ENCODE measurements around the gene RNU6-8.

Gene RNU6-8

DNA sequence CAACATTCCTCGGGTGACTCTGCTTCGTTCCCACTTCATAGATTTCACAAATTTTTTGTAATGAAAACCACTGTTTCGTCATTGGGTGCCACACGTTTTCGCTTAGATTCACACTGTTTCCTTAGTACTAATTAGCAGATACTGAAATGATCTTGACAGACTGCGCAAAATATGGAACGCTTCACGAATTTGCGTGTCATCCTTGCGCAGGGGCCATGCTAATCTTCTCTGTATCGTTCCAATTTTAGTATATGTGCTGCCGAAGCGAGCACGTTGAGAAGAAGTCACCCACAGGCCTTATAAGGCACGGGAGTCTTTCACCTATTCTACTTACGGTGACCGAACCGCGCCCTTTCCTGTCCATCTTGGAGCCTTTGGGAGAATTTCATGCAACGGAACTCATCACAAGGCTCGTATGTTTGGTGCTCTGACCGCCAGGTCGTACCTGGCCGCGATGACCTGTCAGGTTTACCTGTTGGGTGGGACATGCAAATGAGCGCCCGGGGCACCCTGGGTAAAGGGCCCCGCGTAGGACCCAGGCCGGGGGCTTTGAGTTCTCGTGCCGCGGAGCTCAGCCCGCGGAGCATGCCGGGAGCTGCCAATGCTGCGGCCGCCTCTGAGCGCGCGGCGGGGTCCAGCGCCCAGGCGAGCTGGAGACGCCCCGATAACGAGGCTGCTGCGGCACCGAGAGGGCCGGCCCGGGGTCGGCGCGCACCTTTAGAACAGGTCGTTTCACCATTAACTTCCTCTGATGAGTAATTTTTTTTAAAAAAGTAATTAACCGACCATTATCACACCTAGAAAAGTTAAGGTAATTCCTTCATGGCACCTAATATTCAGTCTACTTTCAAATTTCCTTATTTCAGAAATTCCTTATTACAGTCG, at the start of gene RNU6-8:
TSS of gene RNU6-8 (minus strand) at position 272 of the 885 bp plus-strand sequence.
- peak; percentile 88 for DNase-seq

DNA sequence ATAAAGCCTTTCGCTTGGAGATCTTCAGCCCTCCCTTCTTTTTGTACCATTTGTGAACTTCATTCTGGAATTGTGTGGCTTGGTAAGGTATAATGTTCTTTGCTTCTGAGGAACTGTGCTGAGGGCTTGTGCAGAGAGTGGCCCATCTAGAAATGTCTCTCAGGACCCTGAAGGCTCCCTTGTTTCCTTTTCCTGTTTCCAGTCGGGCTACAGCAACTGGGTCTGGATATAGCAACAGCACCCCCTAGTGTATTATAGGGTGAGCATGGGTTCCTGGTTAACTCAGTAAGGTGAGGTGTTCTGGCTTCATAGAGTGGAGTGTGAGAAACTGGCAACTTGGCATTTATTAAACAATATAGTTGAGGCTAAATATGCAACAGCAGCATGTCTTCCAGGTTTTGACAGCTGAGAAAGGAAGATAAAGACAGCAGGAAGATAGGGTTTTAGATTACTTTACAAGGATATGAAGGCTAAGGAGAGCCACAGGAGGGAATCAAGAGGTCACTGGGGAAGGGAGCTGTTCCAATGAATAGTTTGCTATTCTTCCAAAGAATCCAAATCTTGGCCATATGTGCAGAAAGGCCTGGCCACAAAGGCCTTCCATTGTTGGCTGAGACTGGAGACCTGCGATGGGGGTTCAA, 49.1 kb upstream of the RNU6-8 start:
- peak; percentile 39 for DNase-seq

- DNase-seq = no peak
These were observed 48.5 kb upstream of the RNU6-8 start for GRCh38 chr14:32251530-32251929.

- DNase-seq = no peak
These were observed 47.6 kb upstream of the RNU6-8 start for GRCh38 chr14:32250681-32251080.

- no peak for DNase-seq
These were observed 46.7 kb upstream of the RNU6-8 start for GRCh38 chr14:32249780-32250179.

GRCh38 chr14:32249371-32249770, 46.3 kb upstream of the RNU6-8 start:
- DNase-seq = no peak

- DNase-seq = no peak
These were observed 43.7 kb upstream of the RNU6-8 start for GRCh38 chr14:32246751-32247150.

GRCh38 chr14:32244404-32244803, 41.3 kb upstream of the RNU6-8 start:
- no peak for DNase-seq

GRCh38 chr14:32233260-32233659, 30.2 kb upstream of the RNU6-8 start:
- no peak for DNase-seq

DNA sequence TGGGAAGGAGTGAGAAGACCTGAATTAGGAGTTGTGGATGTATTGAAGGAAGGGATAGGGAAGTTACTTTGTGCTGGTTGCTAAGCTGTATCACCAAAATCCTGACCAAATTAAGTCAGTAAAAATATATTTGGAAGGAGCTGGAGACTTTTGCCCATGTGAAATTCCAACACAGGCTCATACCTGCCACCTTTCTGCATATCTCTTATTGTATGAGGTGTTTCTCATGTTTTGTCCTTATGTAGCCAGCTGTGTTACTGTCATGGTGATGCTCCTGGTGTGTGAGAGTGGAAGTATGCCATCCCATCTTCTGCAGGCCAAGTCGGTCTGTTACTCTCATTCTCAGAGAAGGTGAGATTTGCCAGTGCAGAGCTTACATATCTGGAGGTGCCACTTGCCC, 29.4 kb upstream of the RNU6-8 start:
- DNase-seq = no peak

- DNase-seq = no peak
These were observed 27.7 kb upstream of the RNU6-8 start for GRCh38 chr14:32230695-32231280.

DNA sequence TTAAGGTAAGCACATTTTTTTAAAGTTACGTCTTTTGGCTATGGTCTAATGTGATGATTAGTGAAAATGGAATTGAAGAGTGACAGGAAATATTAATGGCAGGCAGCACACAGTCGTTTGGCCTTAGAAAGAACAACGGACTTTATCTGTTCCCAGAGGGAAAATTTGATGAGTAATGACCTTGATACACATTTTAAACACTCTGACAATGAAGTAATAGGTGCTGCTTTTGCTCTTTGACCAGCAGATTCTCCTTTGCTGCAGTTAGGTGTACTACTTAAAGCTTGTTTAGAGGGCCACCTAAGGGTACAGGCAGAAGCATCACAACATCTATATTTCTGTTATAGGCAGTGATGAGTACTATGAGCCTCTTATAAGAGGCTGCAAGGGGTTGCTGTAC, 27.1 kb upstream of the RNU6-8 start:
- DNase-seq = no peak

GRCh38 chr14:32226056-32226455, 23.0 kb upstream of the RNU6-8 start:
- DNase-seq = no peak

GRCh38 chr14:32225378-32225920, 22.4 kb upstream of the RNU6-8 start:
- no peak for DNase-seq

DNA sequence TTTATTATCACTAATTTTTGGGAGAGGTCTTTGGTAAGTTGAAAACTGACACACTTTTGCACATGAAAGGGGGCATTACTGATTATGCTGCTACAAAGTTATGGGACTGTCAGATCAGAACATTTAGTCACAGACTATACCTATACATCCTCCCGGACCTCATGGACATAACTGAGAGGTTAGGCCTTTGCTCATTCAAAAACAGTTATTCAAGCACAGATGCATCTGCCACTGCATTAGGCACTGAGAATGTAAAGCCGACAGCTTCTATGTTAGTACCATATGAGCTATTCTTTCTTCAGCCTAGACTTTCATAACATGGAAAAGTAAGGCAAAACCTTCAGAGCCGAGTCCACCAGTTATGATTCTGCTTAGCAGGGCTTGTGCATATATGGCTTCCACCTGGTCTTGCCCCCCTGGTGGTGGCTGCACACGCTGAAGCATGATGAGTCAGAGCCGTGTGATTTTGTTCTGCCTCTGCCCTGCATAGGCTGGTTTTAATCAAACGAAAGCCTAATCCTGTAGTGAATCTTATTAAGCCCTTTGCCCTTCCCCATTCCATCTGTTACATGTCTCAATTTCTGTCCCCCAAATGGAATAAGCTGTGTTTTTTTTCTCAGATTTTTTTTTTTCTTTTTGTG, 21.8 kb upstream of the RNU6-8 start:
- peak; percentile 5 for DNase-seq

- DNase-seq = no peak
These were observed 14.2 kb upstream of the RNU6-8 start for GRCh38 chr14:32217301-32217700.

DNA sequence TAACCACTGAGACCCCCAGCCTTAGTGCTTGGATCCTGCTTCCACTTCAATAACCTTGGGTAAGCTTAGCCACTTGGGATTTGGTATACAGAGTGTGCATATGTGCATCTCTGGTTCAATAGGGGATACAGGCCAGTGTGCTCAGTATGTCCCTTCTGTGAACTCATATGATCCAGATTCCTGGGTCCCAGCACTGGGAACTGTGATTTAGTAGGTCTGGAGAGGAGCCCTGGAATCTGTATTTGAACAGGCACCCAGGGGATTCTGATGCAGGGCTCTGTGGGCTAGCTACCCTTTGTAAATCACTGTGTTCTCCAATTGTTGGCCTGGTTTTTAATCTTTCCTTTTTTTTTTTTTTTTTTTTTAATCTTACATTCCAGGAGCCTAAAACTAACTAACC, 9.8 kb upstream of the RNU6-8 start:
- no peak for DNase-seq

- DNase-seq = no peak
These were observed 8.0 kb upstream of the RNU6-8 start for GRCh38 chr14:32211068-32211404.

GRCh38 chr14:32209471-32209870, 6.4 kb upstream of the RNU6-8 start:
- DNase-seq = no peak

- DNase-seq = no peak
These were observed 5.4 kb upstream of the RNU6-8 start for GRCh38 chr14:32208490-32208889.

DNA sequence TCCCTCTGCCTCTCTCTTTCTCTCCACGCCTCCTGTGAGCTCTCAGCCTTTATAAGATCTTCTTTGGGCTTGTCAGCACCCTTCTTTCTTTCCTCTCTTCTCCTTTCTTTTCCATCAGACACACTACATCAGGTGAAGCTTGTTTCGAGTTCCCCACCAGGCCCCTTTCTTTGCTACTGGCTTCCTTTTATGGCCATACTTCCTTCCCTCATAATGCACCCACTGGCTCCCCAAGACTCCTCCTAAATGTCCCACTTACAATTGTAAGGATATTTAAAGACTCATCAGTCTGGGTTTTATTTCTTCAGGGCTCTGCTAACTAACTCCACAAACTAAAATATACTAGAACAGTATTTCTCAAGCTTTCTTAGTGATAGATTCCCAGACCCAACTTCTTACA, 3.5 kb upstream of the RNU6-8 start:
- no peak for DNase-seq

GRCh38 chr14:32205984-32206383, 2.9 kb upstream of the RNU6-8 start:
- DNase-seq = no peak

- no peak for DNase-seq
These were observed 2.5 kb upstream of the RNU6-8 start for GRCh38 chr14:32205554-32205953.
